Measurements from ENCODE around the gene EARS2. TPM values are rescaled to one million over a fixed set of nuclear protein-coding genes. Genes with fewer than 3 reads are reported as not detected.

The EARS2 gene
- total and polyA plus RNA-seq, 2 donors from 2014 or later = 21.6 to 30.4 TPM

GRCh38 chr16:23581764-23582163 is 24.6 kb upstream of the EARS2 start:
- H3K36me3 ChIP-seq (ENCODE audit: control insufficient read depth in 2 of 3, insufficient read depth in 3 of 3, low read length in 3 of 3) = peaks cover 13 to 57% (median 31%) of the 10 kb centered on the region in 3 donors
- H3K4me1 ChIP-seq (ENCODE audit: control insufficient read depth in 2 of 3, insufficient read depth in 2 of 3, low read depth in 1 of 3, low read length in 3 of 3) = no peaks in the 10 kb centered on the region
- FAIRE-seq (no peak), DNase-seq (no peak)
- no peak overlapping the region for H3K27ac ChIP-seq (ENCODE audit: low read depth in 2 of 2, low read length in 2 of 2)
- intact Hi-C loops (cut with DNase I) = no loop called here
- no peak for TF ChIP-seq CTCF (IDR thresholded peaks at IDR 0.05; ENCODE audit: borderline replicate concordance, extremely low read depth, insufficient read depth)
- no peak overlapping the region for H3K9ac ChIP-seq (ENCODE audit: low read length in 3 of 3)
- no peaks in the 10 kb centered on the region for H3K27me3 ChIP-seq (ENCODE audit: control insufficient read depth, insufficient read depth, low read length)
- no peak overlapping the region for H3K4me3 ChIP-seq (ENCODE audit: low read length in 3 of 3)
- no peaks in the 10 kb centered on the region for H3K9me3 ChIP-seq (ENCODE audit: control insufficient read depth in 2 of 3, insufficient read depth in 1 of 3, low read length in 3 of 3)

GRCh38 chr16:23580391-23580790 is 23.2 kb upstream of the EARS2 start:
- TF ChIP-seq CTCF (IDR thresholded peaks at IDR 0.05; ENCODE audit: borderline replicate concordance, extremely low read depth, insufficient read depth) = no peak
- H3K27me3 ChIP-seq (ENCODE audit: control insufficient read depth, insufficient read depth, low read length) = no peaks in the 10 kb centered on the region
- no peak overlapping the region for H3K27ac ChIP-seq (ENCODE audit: low read depth in 2 of 2, low read length in 2 of 2)
- no peak overlapping the region for H3K4me3 ChIP-seq (ENCODE audit: low read length in 3 of 3)
- intact Hi-C loops (cut with DNase I) = no loop called here
- no peak for DNase-seq
- H3K9me3 ChIP-seq (ENCODE audit: control insufficient read depth in 2 of 3, insufficient read depth in 1 of 3, low read length in 3 of 3) = no peaks in the 10 kb centered on the region
- H3K4me1 ChIP-seq (ENCODE audit: control insufficient read depth in 2 of 3, insufficient read depth in 2 of 3, low read depth in 1 of 3, low read length in 3 of 3) = no peaks in the 10 kb centered on the region
- peaks cover 17 to 50% (median 25%) of the 10 kb centered on the region in 3 donors for H3K36me3 ChIP-seq (ENCODE audit: control insufficient read depth in 2 of 3, insufficient read depth in 3 of 3, low read length in 3 of 3)
- H3K9ac ChIP-seq (ENCODE audit: low read length in 3 of 3) = no peak overlapping the region
- no peak for FAIRE-seq

- Histone ChIP-seq H3K27me3 (ENCODE audit: control insufficient read depth, insufficient read depth, low read length) (no peaks in the 10 kb centered on the region), H3K9ac (ENCODE audit: low read length in 3 of 3) (no peak overlapping the region), H3K36me3 (ENCODE audit: control insufficient read depth in 2 of 3, insufficient read depth in 3 of 3, low read length in 3 of 3) (peaks cover 15 to 40% (median 20%) of the 10 kb centered on the region in 3 donors), H3K4me1 (ENCODE audit: control insufficient read depth in 2 of 3, insufficient read depth in 2 of 3, low read depth in 1 of 3, low read length in 3 of 3) (no peaks in the 10 kb centered on the region), H3K4me3 (ENCODE audit: low read length in 3 of 3) (no peak overlapping the region), H3K9me3 (ENCODE audit: control insufficient read depth in 2 of 3, insufficient read depth in 1 of 3, low read length in 3 of 3) (no peaks in the 10 kb centered on the region), H3K27ac (ENCODE audit: low read depth in 2 of 2, low read length in 2 of 2) (no peak overlapping the region)
- TF ChIP-seq CTCF (IDR thresholded peaks at IDR 0.05; ENCODE audit: borderline replicate concordance, extremely low read depth, insufficient read depth) = no peak
- intact Hi-C loops (cut with DNase I) = no loop called here
- DNase-seq (no peak), FAIRE-seq (no peak)
These were observed 22.2 kb upstream of the EARS2 start for GRCh38 chr16:23579371-23579770.
